Dermis blood vessel endothelial cell (primary cell): ENCODE measurements around the gene TLE6. TPM values are rescaled to one million over a fixed set of nuclear protein-coding genes. Genes with fewer than 3 reads are reported as not detected.
"Not testable (repeated sequence)": the region's sequence is repeated elsewhere in the genome, so short reads cannot be mapped to it uniquely, and the experiment has no call there.

Experiments
- DNase-seq: peaks from one replicate; pipeline ENCODE4 v3.0.0; 2010
- total RNA-seq: library from RNA; depleted of rRNA; stranded (reverse); fragments of >200 nt; gene quantifications from 2 replicates; pipeline ENCODE4 v1.2.3, GENCODE V29; 2014

Gene TLE6
- total RNA-seq, 1 donor from 2014 or later, result 2.0 TPM

DNA sequence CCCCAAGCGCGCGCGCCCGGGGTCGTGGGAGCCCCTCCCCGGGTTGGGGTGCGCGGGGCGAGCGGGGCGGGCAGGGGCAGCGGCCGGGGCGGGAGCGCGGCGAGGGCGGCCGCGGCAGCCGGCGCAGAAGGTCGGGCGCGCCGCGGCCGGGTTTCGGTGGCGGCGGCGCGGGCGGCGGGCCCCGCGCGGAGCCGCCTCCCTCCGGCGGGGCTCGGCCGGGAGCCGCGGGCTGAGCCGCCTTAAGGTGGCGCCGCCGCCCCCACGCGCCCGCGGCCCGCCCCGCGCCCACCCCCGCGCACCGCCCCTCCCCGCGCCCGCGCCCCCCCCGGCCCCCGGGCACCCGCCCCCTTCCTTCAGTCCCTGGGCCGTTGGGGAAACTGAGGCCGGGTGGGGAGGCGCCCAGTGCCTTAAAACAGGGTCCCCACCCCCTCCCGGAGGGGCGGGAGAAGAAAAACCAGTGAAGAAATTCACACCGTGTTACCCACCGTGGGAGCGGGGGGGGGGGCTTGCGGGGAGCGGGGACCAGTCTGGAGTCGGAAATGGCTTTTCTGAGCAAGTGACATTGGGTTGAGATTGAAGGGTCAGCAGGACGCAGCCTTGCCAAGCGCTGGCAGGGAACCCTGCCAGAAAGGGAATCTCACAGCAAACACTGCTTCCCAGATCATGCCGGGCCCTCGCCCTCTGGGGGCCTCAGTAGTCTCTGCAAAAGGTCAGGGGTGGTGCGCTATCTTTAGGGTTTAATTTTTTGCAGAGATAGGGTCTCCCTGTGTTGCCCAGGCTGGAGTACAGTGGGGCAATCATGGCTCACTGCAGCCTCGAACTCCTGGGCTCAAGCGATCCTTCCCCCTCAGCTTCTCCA lies 51.9 kb downstream of the TLE6 start, which contains the start of gene TLE2:
Gene TLE2 (minus strand): TSS at position 216 of the 859 bp plus-strand sequence. CDS start 376 bp downstream, outside the sequence.
- DNase-seq, result peak; percentile 32

DNA sequence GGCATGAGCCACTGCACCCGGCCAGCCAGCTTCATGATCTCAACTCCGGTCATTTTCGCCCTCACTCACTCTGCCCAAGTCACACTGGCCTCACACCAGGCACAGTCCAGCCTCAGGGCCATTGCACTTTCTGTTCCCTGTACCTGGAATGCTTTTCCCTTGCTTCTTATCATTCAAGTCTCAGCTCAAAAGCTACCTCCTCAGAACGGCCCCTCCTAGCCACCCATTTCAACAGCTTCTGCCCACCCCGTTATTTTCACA lies 54.2 kb downstream of the TLE6 start:
- no peak for DNase-seq

DNA sequence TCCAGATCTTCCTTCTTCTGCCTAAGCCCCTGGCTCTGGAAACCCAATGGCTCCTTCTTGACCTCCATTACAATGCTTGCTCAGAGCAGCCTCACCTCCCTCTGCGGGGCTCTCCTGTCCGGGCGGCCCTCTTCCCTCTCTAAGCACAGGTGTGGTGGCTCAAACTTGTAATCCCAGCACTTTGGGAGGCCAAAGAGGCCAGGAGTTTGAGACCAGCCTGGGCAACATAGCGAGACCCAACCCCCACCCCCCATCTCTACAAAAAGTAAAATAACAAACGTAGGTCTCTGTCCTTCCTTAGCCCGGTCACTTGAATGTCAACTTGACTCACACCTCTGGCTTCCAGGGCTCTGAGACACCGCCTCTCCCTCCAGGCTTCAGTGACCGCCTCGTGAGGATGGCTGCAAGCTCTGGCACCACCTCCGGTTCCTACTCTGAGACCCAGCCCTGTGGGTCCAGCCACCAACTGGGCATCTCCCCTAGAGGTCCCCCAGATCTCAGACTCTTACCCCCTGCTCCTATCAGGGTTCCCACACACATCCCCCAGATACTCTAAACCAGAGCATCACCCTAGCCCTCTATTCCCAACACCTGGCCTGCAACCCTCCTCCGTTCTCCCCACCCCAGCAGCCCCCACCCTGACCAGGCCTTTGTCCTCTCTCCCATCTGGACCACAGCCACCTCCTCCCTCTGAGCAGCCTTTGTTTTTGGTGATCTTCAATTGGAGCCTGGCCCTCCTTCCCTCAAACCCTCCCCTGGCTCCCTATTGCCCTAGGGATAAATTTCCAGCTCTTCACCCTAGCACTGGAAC lies 56.4 kb downstream of the TLE6 start:
- no peak for DNase-seq

DNA sequence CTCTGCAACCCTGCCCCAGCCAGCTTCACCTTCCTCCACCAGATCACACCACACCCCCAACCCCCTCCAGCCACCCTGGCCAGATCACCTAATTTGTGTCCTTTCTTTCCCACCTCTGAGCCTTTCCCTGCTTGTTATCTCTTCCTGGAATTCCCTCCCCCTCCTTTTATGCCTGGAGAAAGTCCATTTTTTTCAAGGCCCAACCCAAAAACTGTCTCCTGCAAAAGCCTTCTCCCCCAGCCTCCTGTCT lies 57.0 kb downstream of the TLE6 start:
- DNase-seq, result no peak

DNA sequence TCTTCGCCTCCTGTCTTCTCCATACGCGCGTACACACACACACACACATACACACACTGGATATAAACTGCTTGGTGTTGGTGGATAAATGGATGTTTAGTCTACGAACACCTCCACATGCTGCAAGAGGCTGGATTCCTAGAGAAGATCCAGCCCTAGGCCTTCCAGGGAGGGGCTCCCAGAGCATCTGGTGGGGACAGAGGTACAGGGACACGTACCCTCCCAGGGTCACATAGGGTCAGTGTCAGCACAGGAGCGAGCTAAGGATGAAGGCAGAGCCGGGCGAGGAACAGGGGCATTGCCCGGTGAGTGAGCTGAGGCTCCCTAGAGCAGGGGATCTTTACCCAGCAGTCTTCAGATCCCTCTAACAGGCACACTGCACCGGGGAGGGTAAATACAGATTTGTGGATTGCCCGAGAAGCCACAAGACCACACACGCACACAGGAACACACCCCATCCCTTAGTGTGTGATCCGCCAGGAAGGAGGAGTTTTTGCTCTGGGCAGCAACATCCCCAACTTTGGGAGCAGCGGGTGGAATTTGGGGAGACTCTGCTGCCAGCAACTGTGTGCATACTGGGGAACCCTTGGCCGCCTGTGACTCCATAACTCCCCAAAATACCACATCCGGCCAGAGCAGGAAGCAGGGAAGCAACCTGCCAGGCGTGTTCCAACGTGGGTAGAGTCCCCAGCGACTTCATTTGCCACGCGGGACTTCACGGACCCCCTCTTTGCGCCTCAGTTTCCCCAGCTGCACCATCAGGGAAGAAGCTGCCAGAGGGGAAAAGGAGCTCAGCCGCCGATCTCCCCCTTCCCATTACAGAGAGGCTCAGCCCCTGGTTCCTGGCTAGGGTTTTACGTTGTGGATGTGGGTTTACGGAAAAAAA lies 57.5 kb downstream of the TLE6 start:
- peak; percentile 19 for DNase-seq

DNA sequence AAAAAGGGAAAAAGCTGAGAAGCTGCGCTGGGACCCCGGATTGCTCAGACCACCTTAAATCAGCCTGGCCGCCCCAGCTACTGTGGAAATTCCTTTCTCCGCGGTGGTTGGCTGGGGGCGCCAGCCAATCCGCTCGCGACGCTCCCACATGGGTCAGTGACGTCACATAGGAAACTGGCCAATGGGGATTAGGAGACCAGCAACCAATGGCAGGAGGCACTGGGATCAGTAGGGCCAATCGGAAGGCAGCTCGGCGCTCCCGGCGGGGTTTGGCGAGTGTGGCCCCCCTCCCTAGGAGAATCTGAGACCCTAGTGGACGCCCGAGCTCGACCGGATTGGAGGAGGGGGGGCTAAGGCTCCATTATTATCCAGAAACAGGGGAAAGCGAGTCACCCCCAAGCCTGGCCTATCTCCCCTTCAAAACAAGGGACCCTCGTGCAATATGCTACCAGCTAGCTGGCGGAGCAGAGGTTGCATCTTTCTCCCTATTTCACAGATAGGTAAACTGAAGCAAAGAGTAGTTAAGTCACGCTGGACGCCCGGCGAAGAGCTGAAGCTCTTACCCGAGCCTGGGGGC lies 58.3 kb downstream of the TLE6 start:
- DNase-seq, result peak; percentile 100

DNA sequence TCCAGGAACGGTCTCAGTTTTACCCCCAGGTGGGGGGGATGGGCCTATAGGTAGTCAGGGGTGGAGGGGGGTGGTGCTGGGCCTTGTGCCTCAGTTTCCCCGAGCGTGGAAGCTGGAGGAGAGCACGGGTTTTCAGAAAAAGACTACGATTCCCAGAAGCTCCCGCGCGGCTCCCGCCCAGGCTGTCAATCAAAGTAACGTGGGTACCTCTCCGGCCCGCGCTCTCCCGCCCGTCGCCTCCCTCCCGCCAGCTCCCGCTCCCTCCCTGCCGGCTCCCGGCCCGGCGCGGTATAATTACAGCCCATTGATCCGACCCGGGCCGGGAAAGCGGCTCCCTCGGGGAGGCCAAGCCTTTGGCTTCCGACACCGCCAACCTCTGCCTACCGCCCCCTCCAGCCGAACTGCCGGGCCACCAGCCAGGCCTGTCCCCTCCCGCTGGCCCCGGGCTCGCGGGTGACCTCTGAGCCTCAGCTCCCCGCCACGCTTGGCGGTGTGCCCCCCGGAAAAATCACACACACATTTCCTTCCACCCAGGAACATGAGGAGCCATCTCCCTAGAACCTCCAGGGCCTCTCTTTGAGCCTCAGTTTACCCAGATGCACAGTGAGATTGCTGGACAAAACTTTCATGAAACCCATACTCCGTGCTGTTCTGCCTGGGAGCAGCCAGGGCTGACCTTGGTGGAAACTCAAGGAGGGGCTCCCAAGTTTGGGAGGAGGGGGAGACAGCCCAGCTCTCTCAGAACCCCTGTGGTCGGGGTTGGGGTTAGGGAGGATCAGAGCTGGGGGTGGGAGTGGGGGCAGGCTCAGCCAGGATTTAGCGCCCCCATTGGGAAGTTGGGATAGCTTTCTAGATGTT lies 59.0 kb downstream of the TLE6 start:
- peak; percentile 93 for DNase-seq

DNA sequence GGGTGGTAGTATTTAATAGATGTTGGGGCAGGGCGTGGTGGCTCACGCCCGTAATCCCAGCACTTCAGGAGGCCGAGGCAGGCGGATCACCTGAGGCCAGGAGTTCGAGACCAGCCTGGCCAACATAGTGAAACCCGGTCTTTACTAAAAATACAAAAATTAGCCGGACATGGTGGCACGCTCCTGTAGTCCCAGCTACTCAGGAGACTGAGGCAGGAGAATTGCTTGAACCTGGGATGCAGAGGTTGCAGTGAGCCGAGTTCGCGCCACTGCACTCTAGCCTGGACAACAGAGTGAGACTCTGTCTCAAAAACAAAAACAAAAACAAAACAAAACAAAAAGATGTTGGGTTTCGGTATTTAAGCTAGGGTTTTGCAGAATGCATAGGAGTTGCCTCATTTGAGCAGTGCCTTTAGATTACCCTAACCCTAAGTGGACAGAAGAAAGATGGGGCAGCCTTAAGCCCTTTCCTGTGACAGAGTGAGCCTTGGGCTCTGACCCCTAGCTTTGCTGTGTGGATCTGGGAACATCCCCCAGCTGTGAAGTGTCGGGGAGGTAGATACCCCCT lies 59.7 kb downstream of the TLE6 start:
- not testable (repeated sequence) for DNase-seq

DNA sequence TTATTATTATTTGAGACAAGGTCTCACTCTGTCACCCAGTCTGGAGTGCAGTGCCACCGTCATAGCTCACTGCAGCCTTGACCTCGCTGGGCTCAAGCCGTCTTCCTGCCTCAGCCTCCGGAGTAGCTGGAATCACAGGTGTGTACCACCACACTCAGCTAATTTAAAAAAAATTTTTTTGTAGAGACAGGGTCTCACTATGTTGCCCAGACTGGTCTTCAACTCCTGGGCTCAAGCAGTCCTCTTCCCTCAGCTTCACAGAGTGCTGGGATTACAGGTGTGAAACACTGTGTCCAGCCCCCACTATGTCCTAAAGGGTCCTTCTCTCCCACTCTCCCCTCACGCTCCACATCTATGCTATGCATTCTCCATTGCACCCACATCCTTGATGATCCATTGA lies 60.9 kb downstream of the TLE6 start:
- no peak for DNase-seq

DNA sequence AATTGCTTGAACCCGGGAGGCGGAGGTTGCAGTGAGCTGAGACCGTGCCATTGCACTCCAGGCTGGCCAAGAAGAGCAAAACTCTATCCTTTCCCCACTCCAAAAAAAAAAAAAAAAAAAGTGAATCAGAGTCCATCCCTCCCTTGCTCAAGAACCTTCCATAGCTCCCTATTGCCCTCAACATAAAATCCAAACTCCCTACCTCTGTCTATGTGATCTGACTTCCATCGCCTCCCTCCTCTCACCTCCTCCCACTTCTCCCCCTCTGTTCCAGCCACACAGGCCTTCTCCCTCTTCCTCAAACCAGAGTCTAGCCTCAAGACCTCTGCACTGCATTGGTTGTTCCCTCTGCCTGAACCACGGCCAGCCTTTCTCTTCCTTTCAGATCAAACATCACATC lies 61.8 kb downstream of the TLE6 start:
- DNase-seq, result no peak

DNA sequence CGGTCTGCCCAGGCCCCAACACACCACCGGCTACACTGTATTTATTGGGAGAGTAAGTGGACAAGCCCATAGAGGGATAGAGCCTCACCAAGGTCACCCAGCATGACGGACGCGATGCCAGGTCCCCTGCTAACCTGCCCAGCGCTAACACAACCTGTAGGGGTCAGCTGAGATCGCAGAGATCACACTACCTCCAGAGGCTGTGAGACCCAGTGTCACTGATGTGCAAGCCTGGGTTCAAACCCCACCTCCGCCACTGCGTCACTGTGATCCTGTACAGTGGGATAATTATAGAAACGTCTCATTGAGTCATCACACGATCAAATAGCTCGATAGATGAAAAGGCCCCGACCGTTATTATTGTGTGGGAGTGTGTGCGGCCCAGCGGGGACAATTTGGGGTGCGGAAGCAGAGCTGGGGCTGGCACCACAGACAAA lies 62.3 kb downstream of the TLE6 start:
- DNase-seq, result no peak

DNA sequence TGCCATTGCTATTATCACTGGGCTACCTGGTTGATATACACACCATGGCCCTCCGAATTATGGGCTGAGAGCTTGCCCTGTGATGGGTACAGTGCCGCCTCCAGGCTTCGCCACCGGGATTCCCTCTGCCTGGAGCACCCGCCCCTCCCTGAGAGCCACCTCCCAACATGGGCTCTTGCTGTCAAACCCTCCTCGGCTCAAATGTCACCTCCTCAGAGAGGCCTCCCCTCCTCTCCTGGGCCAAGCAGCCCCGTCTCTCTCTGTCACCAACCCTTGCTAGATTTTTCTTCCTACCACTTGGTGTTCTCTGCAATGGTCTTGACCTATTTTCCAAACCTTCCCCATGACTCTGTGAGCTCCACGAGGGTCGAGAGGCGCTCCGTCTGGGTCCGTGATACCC lies 64.0 kb downstream of the TLE6 start:
- no peak for DNase-seq

DNA sequence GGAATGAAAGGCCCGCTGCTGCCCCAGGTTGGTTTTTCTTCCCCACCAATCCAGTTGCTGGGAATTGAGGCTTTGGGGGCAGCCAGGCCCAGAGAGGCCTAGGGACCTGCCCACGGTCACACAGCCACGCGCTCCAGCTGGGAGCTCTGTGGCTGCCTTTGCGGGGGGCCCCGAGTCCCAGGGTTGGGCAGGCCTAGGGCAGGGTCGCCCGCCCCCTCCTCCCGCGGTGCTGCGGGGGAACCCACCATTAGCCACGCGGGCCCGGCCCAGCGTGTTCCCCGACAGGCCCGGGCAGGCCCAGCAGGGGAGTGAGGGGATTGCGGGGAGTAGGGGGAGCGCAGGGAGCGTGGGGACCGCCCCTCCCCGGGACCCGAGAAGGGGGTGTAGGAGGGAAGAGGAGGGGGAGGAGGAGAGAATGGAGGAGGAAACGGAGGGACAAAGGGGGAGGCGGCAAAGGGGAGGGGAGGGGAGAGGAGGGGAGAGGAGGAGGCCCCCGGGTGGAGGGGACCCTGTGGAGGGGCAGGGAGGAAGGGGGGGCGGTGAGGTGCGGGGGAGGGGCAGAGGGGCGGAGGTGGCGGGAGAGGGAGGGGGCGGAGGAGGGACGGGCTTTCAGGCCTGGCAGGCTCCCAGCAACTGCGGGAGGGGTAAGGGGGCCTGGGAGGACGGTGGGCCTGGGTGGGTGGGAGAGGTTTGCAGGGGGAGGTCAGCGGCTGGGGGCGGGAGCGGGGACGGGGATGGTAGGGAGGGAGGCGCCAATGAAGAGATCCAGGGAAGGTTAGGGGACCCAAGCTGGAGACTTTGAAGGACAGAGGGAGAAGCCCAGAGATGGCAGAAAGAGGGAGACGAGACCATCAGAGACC lies 64.6 kb downstream of the TLE6 start:
- DNase-seq, result no peak

DNA sequence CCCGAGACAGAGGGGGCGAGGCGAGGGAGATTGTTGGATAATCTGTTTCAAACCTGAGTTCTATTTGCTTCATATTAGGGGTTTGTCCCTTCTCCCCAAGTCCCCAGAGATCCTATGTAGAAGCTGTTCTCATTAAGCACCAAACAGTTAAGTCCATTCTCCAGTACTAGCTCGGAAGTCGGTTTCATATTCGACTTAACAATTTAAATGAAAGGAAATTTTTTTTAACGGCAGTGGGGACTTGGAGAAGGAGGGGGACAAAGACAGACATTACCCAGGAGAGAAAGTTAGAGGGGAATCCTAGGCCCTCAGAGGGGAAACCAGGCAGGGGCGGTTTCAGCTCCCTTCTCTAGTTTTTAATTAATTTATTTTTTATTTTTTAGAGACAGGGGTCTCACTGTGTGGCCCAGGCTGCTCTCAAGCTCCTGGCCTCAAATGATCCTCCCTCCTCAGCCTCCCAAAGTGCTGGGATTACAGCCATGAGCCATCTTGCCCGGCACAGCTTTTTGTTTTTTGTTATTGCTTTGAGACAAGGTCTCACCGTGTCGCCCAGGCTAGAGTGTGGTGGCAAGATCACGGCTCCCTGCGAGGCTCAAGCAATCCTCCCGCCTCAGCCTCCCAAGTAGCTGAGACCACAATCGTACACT lies 65.4 kb downstream of the TLE6 start:
- DNase-seq, result no peak

Other genes starting within 250 kb of the TLE6 start
- gene SLC39A3, start 237.5 kb upstream of the TLE6 start, total RNA-seq, result 24.5 and 26.6 TPM in 2 replicates
- gene SGTA, start 194.3 kb upstream of the TLE6 start, total RNA-seq, result 45.4 and 65.4 TPM in 2 replicates
- gene THOP1, start 192.1 kb upstream of the TLE6 start, total RNA-seq, result 51.7 and 160 TPM in 2 replicates
- 3.1 and 4.9 TPM in 2 replicates for gene ZNF554, start 157.7 kb upstream of the TLE6 start, total RNA-seq
- 7.9 and 9.7 TPM in 2 replicates for gene ZNF555, start 136.1 kb upstream of the TLE6 start, total RNA-seq
- gene ZNF556, start 110.2 kb upstream of the TLE6 start, total RNA-seq, result under 0.01 TPM in 1 of 2 replicates, not detected in the other
- 5.1 and 6.3 TPM in 2 replicates for gene ZNF57, start 76.6 kb upstream of the TLE6 start, total RNA-seq
- gene ZNF77, start 32.6 kb upstream of the TLE6 start, total RNA-seq, result 6.4 and 7.8 TPM in 2 replicates
- 21.8 and 25.7 TPM in 2 replicates for gene TLE2, start 51.7 kb downstream of the TLE6 start, total RNA-seq
- gene TLE5, start 84.9 kb downstream of the TLE6 start, total RNA-seq, result 81.7 and 147 TPM in 2 replicates
- gene GNA11, start 116.8 kb downstream of the TLE6 start, total RNA-seq, result 80.8 and 87.2 TPM in 2 replicates
- gene GNA15, start 158.5 kb downstream of the TLE6 start, total RNA-seq, result under 0.01 and 0.23 TPM in 2 replicates
- gene S1PR4, start 201.2 kb downstream of the TLE6 start, total RNA-seq, result 2.1 and 2.2 TPM in 2 replicates
- 38.3 and 74.5 TPM in 2 replicates for gene NCLN, start 208.4 kb downstream of the TLE6 start, total RNA-seq
- not detected in 2 replicates for gene CELF5, start 247.1 kb downstream of the TLE6 start, total RNA-seq